PC-3 (cell line): ENCODE measurements around the gene SLC13A2.

Experiments
- CTCF ChIP-seq: fragments of 300-600 bp; sonication (generic); conservative IDR thresholded peaks from 2 replicates; pipeline ENCODE4 v1.5.1; 2017; ENCODE audit warnings: antibody characterized with exemption, low read depth, mild to moderate bottlenecking, low read length
- EZH2 ChIP-seq: fragments of 300-600 bp; sonication (generic); IDR thresholded peaks from one replicate; pipeline ENCODE4 v1.6.1; 2017; ENCODE audit warnings: antibody characterized with exemption, mild to moderate bottlenecking, low read length; ENCODE audit not compliant: unreplicated experiment

GRCh38 chr17:28532050-28532960 lies 58.9 kb downstream of the SLC13A2 start:
- TF ChIP-seq CTCF (no peak), EZH2 (no peak)
